HepG2 (cell line): Measurements from ENCODE around the gene RNU1-2.
"Not testable (repeated sequence)": the region's sequence is repeated elsewhere in the genome, so short reads cannot be mapped to it uniquely, and the experiment has no call there.

ENCODE experiments used
- CTCF ChIP-seq: sonication (generic); formaldehyde crosslinking; IDR thresholded peaks from 2 replicates; pipeline ENCODE4 v1.5.0; 2020; ENCODE audit warnings: mild to moderate bottlenecking, missing genetic modification reagents, moderate library complexity
- EZH2 ChIP-seq: conservative IDR thresholded peaks from 2 replicates; pipeline ENCODE4 v1.6.1; 2012; ENCODE audit warnings: mild to moderate bottlenecking, low read depth, low read length, moderate library complexity
- FOSL1 ChIP-seq: sonication (generic); formaldehyde crosslinking; IDR thresholded peaks from 2 replicates; pipeline ENCODE4 v1.9.0; 2021; ENCODE audit warnings: missing genetic modification reagents, borderline replicate concordance
- GMEB1 ChIP-seq: sonication (generic); formaldehyde crosslinking; IDR thresholded peaks from 2 replicates; pipeline ENCODE4 v1.5.1; 2020; ENCODE audit warnings: missing genetic modification reagents, mild to moderate bottlenecking, borderline replicate concordance
- HDAC2 ChIP-seq: sonication (generic); formaldehyde crosslinking; IDR thresholded peaks from 2 replicates; pipeline ENCODE4 v1.4.0; 2020; ENCODE audit warnings: missing genetic modification reagents
- HOXA3 ChIP-seq: sonication (generic); formaldehyde crosslinking; IDR thresholded peaks from 2 replicates; pipeline ENCODE4 v1.5.0; 2020; ENCODE audit warnings: missing genetic modification reagents
- NFRKB ChIP-seq: fragments of 450-650 bp; IDR thresholded peaks from 2 replicates; pipeline ENCODE4 v1.6.1; 2017
- POLR2A ChIP-seq, 2 experiments: IDR thresholded peaks; 2 replicates each; pipeline ENCODE4 v1.6.1; 2011; ENCODE audit warnings: low read depth in 2 of 2, low read length in 2 of 2, mild to moderate bottlenecking in 1 of 2, moderate library complexity in 1 of 2; ENCODE audit not compliant: insufficient read depth in 1 of 2
- YY1 ChIP-seq: IDR thresholded peaks from 2 replicates; pipeline ENCODE4 v1.6.1; 2011; ENCODE audit warnings: low read length, low read depth, moderate library complexity, mild to moderate bottlenecking; ENCODE audit not compliant: insufficient read depth, insufficient replicate concordance
- ZNF850 ChIP-seq: sonication (generic); formaldehyde crosslinking; conservative IDR thresholded peaks from 2 replicates; pipeline ENCODE4 v1.9.0; 2021; ENCODE audit warnings: mild to moderate bottlenecking, missing genetic modification reagents
- TF ChIP-seq, protein P1 (sequence below): IDR thresholded peaks from 2 replicates; pipeline ENCODE4 v1.6.1; 2016; ENCODE audit warnings: missing genetic modification reagents, missing compliant biosample characterization
- TF ChIP-seq, protein P2 (sequence below): sonication (generic); formaldehyde crosslinking; IDR thresholded peaks from 2 replicates; pipeline ENCODE4 v1.4.0; 2020; ENCODE audit warnings: mild to moderate bottlenecking, missing genetic modification reagents

GRCh38 chr1:16881742-16882141, 14.0 kb upstream of the RNU1-2 start:
- not testable (repeated sequence) for TF ChIP-seq NFRKB; HOXA3 (CRISPR knock-in tag); FOSL1 (CRISPR knock-in tag); ZNF850 (CRISPR knock-in tag); GMEB1 (CRISPR knock-in tag); YY1; EZH2; POLR2A (IDR thresholded peaks at IDR 0.05; ENCODE audit: insufficient read depth in 1 of 2, low read depth in 2 of 2, low read length in 2 of 2); CTCF (CRISPR knock-in tag); HDAC2 (CRISPR knock-in tag)
- TF ChIP-seq, protein P1, sequence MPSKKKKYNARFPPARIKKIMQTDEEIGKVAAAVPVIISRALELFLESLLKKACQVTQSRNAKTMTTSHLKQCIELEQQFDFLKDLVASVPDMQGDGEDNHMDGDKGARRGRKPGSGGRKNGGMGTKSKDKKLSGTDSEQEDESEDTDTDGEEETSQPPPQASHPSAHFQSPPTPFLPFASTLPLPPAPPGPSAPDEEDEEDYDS: not testable (repeated sequence)
- TF ChIP-seq, protein P2, sequence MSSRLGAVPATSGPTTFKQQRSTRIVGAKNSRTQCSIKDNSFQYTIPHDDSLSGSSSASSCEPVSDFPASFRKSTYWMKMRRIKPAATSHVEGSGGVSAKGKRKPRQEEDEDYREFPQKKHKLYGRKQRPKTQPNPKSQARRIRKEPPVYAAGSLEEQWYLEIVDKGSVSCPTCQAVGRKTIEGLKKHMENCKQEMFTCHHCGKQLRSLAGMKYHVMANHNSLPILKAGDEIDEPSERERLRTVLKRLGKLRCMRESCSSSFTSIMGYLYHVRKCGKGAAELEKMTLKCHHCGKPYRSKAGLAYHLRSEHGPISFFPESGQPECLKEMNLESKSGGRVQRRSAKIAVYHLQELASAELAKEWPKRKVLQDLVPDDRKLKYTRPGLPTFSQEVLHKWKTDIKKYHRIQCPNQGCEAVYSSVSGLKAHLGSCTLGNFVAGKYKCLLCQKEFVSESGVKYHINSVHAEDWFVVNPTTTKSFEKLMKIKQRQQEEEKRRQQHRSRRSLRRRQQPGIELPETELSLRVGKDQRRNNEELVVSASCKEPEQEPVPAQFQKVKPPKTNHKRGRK (CRISPR knock-in tag): not testable (repeated sequence)
